GM13977 (cell line): ENCODE results near the gene FCHSD1.

Source experiments
- DNase-seq: peaks from one replicate; pipeline ENCODE4 v3.0.0; 2012; ENCODE audit warnings: low spot score
- CTCF ChIP-seq: IDR thresholded peaks from 2 replicates; pipeline ENCODE4 v1.5.1; 2012; ENCODE audit warnings: mild to moderate bottlenecking, control low read depth; ENCODE audit not compliant: insufficient read depth; ENCODE audit errors: extremely low read depth, missing control alignments
- in situ Hi-C: fragments of 300-500 bp; cut with MboI; formaldehyde crosslinking; loops from one replicate; pipeline ENCODE4 v1.12.0; 2022; ENCODE audit warnings: low sequenced_read_pairs, low pct_unique_long_range_greater_than_20kb, mixed read lengths, inconsistent platforms; ENCODE audit not compliant: unreplicated experiment

Gene FCHSD1

DNA sequence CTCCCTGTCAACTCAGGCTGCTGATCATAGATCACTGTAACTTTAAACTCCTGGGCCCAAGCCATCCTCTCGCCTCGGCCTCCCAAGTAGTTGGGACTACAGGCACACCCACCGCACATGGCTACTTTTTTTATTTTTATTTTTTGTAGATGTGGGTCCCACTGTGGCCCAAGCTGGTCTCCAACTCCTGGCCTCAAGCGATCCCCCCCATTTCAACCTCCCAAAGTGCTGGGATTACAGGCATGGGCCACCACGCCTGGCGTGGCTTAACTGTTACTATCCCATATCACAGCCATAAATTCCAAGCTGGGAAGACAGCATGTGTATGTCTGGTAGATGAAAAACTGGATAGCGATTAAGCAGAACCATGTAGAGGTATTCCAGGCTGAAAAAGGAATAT, 15.6 kb downstream of the FCHSD1 start:
- in situ Hi-C loops, result no loop called here
- no peak for TF ChIP-seq CTCF
- DNase-seq, result no peak

DNA sequence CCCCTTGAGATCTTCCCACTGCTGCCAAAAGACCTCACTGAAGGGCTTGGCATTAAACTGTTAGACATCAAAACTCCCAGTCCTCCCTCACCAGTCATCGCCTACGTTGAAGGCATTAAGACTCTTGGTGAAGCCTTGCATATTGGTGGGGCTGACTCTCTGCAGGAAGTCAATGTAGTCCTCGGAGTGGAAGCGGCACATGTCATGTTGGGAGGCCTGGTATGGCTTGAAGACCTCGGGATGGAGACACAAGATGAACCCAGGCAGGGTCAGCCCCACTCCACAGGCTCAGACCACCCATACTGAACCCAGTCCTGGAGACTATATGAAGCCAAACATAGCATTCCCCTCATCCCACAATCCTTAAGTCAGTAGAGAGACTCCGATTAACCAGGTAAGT, 16.5 kb downstream of the FCHSD1 start:
- in situ Hi-C loops, result no loop called here
- no peak for TF ChIP-seq CTCF
- peak; percentile 16 for DNase-seq

DNA sequence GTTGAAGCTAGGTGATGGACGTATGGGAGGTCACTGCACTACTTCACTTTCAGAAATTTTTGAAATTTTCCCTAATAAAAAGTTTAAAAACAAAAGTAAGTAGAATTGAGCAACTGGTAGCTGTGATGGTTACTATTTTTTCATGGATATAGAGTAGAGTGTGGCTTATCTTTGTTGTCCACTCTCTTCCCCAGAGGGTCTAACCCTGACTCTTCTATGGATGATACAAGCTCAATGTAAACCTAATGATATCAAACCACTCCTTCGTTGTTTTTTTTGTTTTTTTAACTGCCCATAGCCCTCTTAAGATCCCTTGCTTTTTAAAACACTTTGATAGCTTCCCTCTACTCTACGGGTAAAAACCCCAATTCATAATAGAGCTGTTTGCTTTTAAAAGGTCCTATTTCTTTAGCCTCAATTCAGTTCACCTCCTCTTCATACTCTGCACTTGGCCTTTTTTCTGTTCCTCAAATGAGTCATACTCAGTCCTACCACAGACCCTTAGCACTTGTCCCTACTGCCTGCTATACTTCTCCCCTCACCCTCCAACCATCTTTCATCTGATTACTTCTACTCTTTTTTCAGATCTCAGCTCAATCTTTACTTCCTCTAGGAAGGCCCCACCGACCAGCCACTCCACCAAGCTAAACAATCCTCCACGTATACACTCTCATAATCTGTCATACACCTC, 17.2 kb downstream of the FCHSD1 start:
- DNase-seq, result peak; percentile 81
- no peak for TF ChIP-seq CTCF
- in situ Hi-C loops, result no loop called here

DNA sequence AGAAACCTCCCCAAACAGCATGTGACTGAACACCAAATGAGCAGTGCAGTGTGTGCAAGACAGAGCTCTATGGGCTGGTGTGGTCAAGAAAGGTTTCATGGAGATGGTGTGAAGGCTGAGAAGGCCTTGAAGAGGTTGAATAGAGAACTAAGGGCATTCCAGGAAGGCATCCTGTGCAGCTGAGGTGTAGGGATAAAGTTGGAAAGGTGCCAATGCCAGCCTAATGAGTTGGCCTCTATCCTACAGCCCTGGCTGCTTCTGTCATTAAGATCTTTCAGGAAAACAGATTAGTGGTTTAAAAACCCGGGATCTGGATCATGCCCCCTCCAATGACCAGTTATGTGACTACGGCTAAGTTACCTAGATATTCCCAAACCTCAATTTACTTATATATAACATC, 18.6 kb downstream of the FCHSD1 start:
- in situ Hi-C loops, result no loop called here
- no peak for TF ChIP-seq CTCF
- no peak for DNase-seq

GRCh38 chr5:141630570-141631140, 20.6 kb downstream of the FCHSD1 start:
- no peak for TF ChIP-seq CTCF
- DNase-seq, result no peak
- in situ Hi-C loops, result no loop called here

GRCh38 chr5:141628175-141628788, 22.9 kb downstream of the FCHSD1 start:
- in situ Hi-C loops, result no loop called here
- DNase-seq, result no peak
- TF ChIP-seq CTCF, result no peak
